Gastrocnemius medialis (tissue), 4 donors: ENCODE data around the gene RFPL2. TPM values are rescaled to one million over a fixed set of nuclear protein-coding genes. Genes with fewer than 3 reads are reported as not detected.
"Not testable (repeated sequence)": the region's sequence is repeated elsewhere in the genome, so short reads cannot be mapped to it uniquely, and the experiment has no call there.

Experiments
- ATAC-seq, 2 donors: fragments of 150-250 bp; one replicate each; pipeline ENCODE4 v1.9.1; 2016
- DNase-seq, 2 donors: peaks; one replicate each; pipeline ENCODE4 v3.0.0-alpha.2; 2019
- H3K27ac ChIP-seq, 4 donors: fragments of 200-600 bp; sonication (generic); 1 replicate in 1 of 4; 2 replicates in 3 of 4; pipeline ENCODE4 v1.5.1; 2016 to 2018; ENCODE audit warnings: mild to moderate bottlenecking in 2 of 4, moderate library complexity in 1 of 4
- H3K27me3 ChIP-seq, 3 donors: fragments of 200-600 bp; sonication (generic) in 2 of 3; 1 replicate in 1 of 3; 2 replicates in 2 of 3; pipeline versions ENCODE4 v1.5.1 to v1.6.0; 2016 to 2019; ENCODE audit warnings: mild to moderate bottlenecking in 1 of 3, moderate library complexity in 1 of 3
- H3K36me3 ChIP-seq, 2 donors: fragments of 200-600 bp; sonication (generic) in 1 of 2; one replicate each; pipeline ENCODE4 v1.5.1; 2017 to 2018
- H3K4me1 ChIP-seq, 2 donors: fragments of 200-600 bp; sonication (generic) in 1 of 2; one replicate each; pipeline ENCODE4 v1.5.1; 2016 to 2017; ENCODE audit warnings: mild to moderate bottlenecking in 2 of 2
- H3K4me3 ChIP-seq, 4 donors: fragments of 200-600 bp; sonication (generic) in 3 of 4; 1 replicate in 1 of 4; 2 replicates in 3 of 4; pipeline ENCODE4 v1.5.1; 2016 to 2019; ENCODE audit warnings: mild to moderate bottlenecking in 2 of 4
- H3K9me3 ChIP-seq, 3 donors: fragments of 200-600 bp; sonication (generic) in 2 of 3; 1 replicate in 1 of 3; 2 replicates in 2 of 3; pipeline ENCODE4 v1.5.1; 2016 to 2019
- POLR2A ChIP-seq, 2 donors: fragments of 450-650 bp; IDR thresholded peaks; one replicate each; pipeline ENCODE4 v1.6.1; 2017; ENCODE audit warnings: antibody characterized with exemption in 2 of 2, mild to moderate bottlenecking in 2 of 2, moderate library complexity in 2 of 2
- in situ Hi-C, 4 donors: fragments of 200-750 bp; cut with MboI; loops; one replicate each; pipeline versions ENCODE4 v1.15.0 to v1.8.0; 2017; ENCODE audit warnings: low sequenced_read_pairs in 4 of 4
- intact Hi-C: fragments of 100-400 bp; cut with DNase I; formaldehyde crosslinking; loops from one replicate; pipeline ENCODE4 v1.15.1; 2023; ENCODE audit warnings: low total_unique reads
- total RNA-seq, 4 donors: library from RNA; depleted of rRNA; stranded (reverse); fragments of >200 nt; gene quantifications; one replicate each; pipeline versions ENCODE4 v1.1.0 to v1.2.3, GENCODE V29; 2016
- TF ChIP-seq, protein P1 (sequence below), 5 experiments: fragments of 450-650 bp in 3 of 5; fragments of 200-600 bp in 2 of 5; sonication (generic) in 2 of 5; IDR thresholded peaks in 4 of 5; conservative IDR thresholded peaks in 1 of 5; 1 replicate in 4 of 5; 2 replicates in 1 of 5; pipeline ENCODE4 v1.5.1; 2016 to 2019; ENCODE audit warnings: antibody characterized with exemption in 5 of 5, mild to moderate bottlenecking in 3 of 5, moderate library complexity in 3 of 5

Gene RFPL2
- total RNA-seq, 4 donors from 2014 or later, result not detected

GRCh38 chr22:32175683-32176644, 28.9 kb downstream of the RFPL2 start:
- Histone ChIP-seq H3K4me3 (no peak overlapping the region), H3K4me1 (no peaks in the 10 kb centered on the region), H3K36me3 (no peaks in the 10 kb centered on the region), H3K27ac (no peak overlapping the region), H3K27me3 (peaks cover 21 to 28% (median 27%) of the 10 kb centered on the region in 3 donors), H3K9me3 (no peaks in the 10 kb centered on the region)
- intact Hi-C loops (no loop called here), in situ Hi-C loops (no loop called here)
- TF ChIP-seq, protein P1, sequence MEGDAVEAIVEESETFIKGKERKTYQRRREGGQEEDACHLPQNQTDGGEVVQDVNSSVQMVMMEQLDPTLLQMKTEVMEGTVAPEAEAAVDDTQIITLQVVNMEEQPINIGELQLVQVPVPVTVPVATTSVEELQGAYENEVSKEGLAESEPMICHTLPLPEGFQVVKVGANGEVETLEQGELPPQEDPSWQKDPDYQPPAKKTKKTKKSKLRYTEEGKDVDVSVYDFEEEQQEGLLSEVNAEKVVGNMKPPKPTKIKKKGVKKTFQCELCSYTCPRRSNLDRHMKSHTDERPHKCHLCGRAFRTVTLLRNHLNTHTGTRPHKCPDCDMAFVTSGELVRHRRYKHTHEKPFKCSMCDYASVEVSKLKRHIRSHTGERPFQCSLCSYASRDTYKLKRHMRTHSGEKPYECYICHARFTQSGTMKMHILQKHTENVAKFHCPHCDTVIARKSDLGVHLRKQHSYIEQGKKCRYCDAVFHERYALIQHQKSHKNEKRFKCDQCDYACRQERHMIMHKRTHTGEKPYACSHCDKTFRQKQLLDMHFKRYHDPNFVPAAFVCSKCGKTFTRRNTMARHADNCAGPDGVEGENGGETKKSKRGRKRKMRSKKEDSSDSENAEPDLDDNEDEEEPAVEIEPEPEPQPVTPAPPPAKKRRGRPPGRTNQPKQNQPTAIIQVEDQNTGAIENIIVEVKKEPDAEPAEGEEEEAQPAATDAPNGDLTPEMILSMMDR (IDR thresholded peaks at IDR 0.05 in 4 of 5, conservative IDR thresholded peaks at IDR 0.05 in 1 of 5), result no peak
- TF ChIP-seq POLR2A (IDR thresholded peaks at IDR 0.05), result no peak
- DNase-seq (no peak), ATAC-seq (no peak)

DNA sequence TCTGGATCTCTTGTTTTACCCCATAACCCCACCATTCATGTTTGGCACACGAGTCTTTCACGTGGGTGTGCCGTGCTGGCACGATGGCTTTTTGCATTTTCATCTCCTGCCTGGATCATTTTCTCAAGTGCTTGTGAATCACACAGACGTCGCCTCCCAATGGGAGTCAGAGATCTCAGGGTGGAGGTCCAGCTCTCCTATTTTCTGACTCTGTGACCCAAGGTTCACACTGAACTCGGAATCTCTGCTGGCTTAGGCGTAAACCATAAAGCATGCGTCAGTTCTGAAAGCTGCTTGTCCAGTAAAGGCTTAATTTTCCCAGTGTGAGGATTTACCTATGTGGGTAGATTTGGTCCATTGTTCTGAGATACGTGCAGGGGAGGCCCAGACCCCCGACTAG, 29.8 kb downstream of the RFPL2 start:
- Histone ChIP-seq H3K4me3 (no peak overlapping the region), H3K9me3 (no peaks in the 10 kb centered on the region), H3K27me3 (peaks cover 21 to 28% (median 27%) of the 10 kb centered on the region in 3 donors), H3K4me1 (no peaks in the 10 kb centered on the region), H3K27ac (no peak overlapping the region), H3K36me3 (no peaks in the 10 kb centered on the region)
- intact Hi-C loops (no loop called here), in situ Hi-C loops (no loop called here)
- DNase-seq (no peak), ATAC-seq (no peak)
- TF ChIP-seq POLR2A (IDR thresholded peaks at IDR 0.05), result no peak
- TF ChIP-seq, protein P1 (IDR thresholded peaks at IDR 0.05 in 4 of 5, conservative IDR thresholded peaks at IDR 0.05 in 1 of 5), result no peak

GRCh38 chr22:32165681-32166080, 39.2 kb downstream of the RFPL2 start:
- TF ChIP-seq POLR2A (IDR thresholded peaks at IDR 0.05), result no peak
- TF ChIP-seq, protein P1 (IDR thresholded peaks at IDR 0.05 in 4 of 5, conservative IDR thresholded peaks at IDR 0.05 in 1 of 5), result no peak
- in situ Hi-C loops, result no loop called here
- ATAC-seq, result no peak
- H3K4me1 ChIP-seq, result no peaks in the 10 kb centered on the region
- no peak overlapping the region for H3K27ac ChIP-seq
- intact Hi-C loops, result no loop called here
- DNase-seq, result no peak
- no peak overlapping the region for H3K4me3 ChIP-seq
- peaks cover 0 to 4% (median 2%) of the 10 kb centered on the region in 3 donors for H3K27me3 ChIP-seq
- no peaks in the 10 kb centered on the region for H3K36me3 ChIP-seq
- no peaks in the 10 kb centered on the region for H3K9me3 ChIP-seq

DNA sequence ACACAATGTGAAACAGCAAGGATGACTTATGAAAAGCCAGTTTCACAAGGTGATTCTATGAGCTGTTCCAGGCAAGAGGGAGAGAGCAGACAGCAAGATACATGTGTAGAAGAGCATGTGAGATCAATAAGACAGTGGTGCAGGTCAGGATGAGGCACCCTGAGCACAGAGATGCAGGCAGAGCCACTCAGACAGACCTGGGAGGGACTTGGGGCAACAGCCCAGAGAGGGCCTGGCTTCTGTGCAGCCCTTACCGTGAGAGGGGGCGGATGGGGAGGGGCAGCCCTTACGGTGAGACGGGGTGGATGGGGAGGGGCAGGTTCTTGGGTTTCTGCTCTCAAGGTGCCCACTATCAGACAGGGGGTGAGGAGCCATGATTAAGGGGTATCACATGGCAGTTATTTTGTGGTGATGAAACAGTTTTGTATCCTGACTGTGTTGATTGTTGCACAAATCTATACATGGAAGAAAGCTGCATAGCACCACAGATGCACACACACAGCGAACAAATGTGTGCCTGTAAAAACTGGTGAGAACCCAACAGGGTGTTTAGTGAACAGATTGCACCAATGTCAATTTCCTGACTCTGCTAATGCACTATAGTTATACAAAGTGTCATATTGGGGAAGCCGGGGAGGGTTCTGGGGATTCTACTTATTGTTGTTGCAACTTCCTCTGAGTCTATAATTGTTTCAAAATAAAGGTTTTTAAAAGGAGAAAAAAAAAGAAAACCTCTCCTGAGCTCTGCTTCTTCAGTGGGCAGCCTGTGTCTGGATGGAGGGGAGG, 40.6 kb downstream of the RFPL2 start:
- H3K27me3 ChIP-seq, result peaks cover 0 to 4% (median 3%) of the 10 kb centered on the region in 3 donors
- no peak overlapping the region for H3K4me3 ChIP-seq
- ATAC-seq, result no peak
- TF ChIP-seq, protein P1 (IDR thresholded peaks at IDR 0.05 in 4 of 5, conservative IDR thresholded peaks at IDR 0.05 in 1 of 5), result no peak
- TF ChIP-seq POLR2A (IDR thresholded peaks at IDR 0.05), result no peak
- no peaks in the 10 kb centered on the region for H3K36me3 ChIP-seq
- DNase-seq, result no peak
- in situ Hi-C loops (no loop called here), intact Hi-C loops (no loop called here)
- no peak overlapping the region for H3K27ac ChIP-seq
- H3K9me3 ChIP-seq, result no peaks in the 10 kb centered on the region
- H3K4me1 ChIP-seq, result no peaks in the 10 kb centered on the region

DNA sequence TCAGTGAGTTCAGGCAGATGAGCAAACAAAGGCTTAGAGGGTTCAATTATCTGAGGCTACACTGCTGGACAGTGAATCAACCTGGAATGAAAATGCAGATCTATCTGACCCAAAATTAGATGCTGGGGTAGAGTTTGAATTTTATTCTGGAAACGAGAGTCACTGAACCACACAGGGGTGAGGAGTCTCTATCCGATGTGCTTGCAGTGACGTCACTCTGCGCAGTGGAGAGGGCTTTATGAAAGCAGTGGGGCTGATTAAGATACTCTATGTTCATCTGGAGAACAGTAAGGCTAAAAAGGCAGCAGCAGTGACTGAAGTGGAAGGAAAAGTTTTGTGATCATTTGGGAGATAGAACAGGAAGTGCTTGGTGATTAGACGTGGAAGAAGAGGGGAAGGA, 44.5 kb downstream of the RFPL2 start:
- H3K27me3 ChIP-seq, result peaks cover 0 to 10% (median 3%) of the 10 kb centered on the region in 3 donors
- H3K27ac ChIP-seq, H3K4me3 ChIP-seq, H3K9me3 ChIP-seq, ATAC-seq, DNase-seq, in situ Hi-C loops, H3K36me3 ChIP-seq, intact Hi-C loops, H3K4me1 ChIP-seq: not testable (repeated sequence)
